Pancreas (tissue), 10 donors: ENCODE data around the gene VEPH1. TPM values are rescaled to one million over a fixed set of nuclear protein-coding genes. Genes with fewer than 3 reads are reported as not detected.

Source experiments
- ATAC-seq, 4 donors: fragments of 200-7000 bp; cut with Tn5 transposase; one replicate each; pipeline versions ENCODE4 v1.8.0 to v1.9.1; 2020; ENCODE audit warnings: mild to moderate bottlenecking in 4 of 4, moderate library complexity in 4 of 4
- DNase-seq, 6 donors: peaks; one replicate each; pipeline ENCODE4 v3.0.0-alpha.2; 2020
- FAIRE-seq: peaks from 2 replicates; lab custom pipeline; 2012; peaks lifted over from hg19 to GRCh38; lab: Jason Lieb, UNC
- H3K27ac ChIP-seq, 4 donors: fragments of 200-600 bp; sonication (generic); 1 replicate in 3 of 4; 2 replicates in 1 of 4; pipeline versions ENCODE4 v1.5.0 to v1.8.0; 2020
- H3K27me3 ChIP-seq, 4 donors: fragments of 200-600 bp; one replicate each; pipeline ENCODE4 v1.8.0; 2021
- H3K36me3 ChIP-seq, 3 donors: fragments of 200-600 bp; sonication (generic) in 1 of 3; one replicate each; pipeline versions ENCODE4 v1.5.0 to v1.8.0; 2020 to 2021
- H3K4me1 ChIP-seq, 3 donors: fragments of 200-600 bp; one replicate each; pipeline ENCODE4 v1.8.0; 2021
- H3K4me3 ChIP-seq, 4 donors: fragments of 200-600 bp; sonication (generic) in 2 of 4; one replicate each; pipeline versions ENCODE4 v1.5.0 to v1.8.0; 2020 to 2021
- H3K9me3 ChIP-seq, 4 donors: fragments of 200-600 bp; one replicate each; pipeline ENCODE4 v1.8.0; 2021
- CTCF ChIP-seq, 4 donors: fragments of 200-600 bp; sonication (generic) in 3 of 4; IDR thresholded peaks; one replicate each; pipeline versions ENCODE4 v1.5.0 to v1.8.0; 2021; ENCODE audit warnings: antibody characterized with exemption in 4 of 4
- WGBS, 2 donors: extraction: QIAGEN DNeasy Blood & Tissue Kit; methylation state at CpG; one replicate each; pipeline ENCODE4 v1.1.7; 2013; 5-methylcytosine and 5-hydroxymethylcytosine counted together
- intact Hi-C, 3 donors: fragments of 100-400 bp; cut with DNase I; formaldehyde crosslinking; loops; one replicate each; pipeline versions ENCODE4 v1.11.1 to v1.14.2; 2022
- polyA plus RNA-seq, 2 donors: library from polyadenylated mRNA; stranded (reverse); fragments of 200-250 nt; gene quantifications; one replicate each; pipeline ENCODE4 v1.2.3, GENCODE V29; 2013
- total RNA-seq, 6 donors: library from RNA; stranded (reverse); fragmentation: NEBNext Ultra II Directional in 4 of 6; extraction: Animal tissue kit (Norgen Biotek cat#: 25700) in 4 of 6; gene quantifications; one replicate each; pipeline versions ENCODE4 v1.2.1 to v1.2.4, GENCODE V29; 2021 to 2023
- donor health status: healthy with polysubstance abuse.
- donor health status: DM: no; HTN: no; CAD: no; lungs with moderate emphysema.
- donor health status: DM: no; HTN: no; CAD: no.
- donor health status: control.
- donor health status: control.
- donor health status: Bipolar disorder and iron deficiency.
- donor health status: DM: yes; HTN: yes; CAD: no.
- donor health status: DM: no; HTN: no; CAD: no.
- donor health status: DM: no; HTN: no; CAD: no.
- donor health status: DM: yes; HTN: yes; CAD: no.

The VEPH1 gene
- total and polyA plus RNA-seq, 8 donors = 7.6 to 18.3 (median 13.1) TPM

DNA sequence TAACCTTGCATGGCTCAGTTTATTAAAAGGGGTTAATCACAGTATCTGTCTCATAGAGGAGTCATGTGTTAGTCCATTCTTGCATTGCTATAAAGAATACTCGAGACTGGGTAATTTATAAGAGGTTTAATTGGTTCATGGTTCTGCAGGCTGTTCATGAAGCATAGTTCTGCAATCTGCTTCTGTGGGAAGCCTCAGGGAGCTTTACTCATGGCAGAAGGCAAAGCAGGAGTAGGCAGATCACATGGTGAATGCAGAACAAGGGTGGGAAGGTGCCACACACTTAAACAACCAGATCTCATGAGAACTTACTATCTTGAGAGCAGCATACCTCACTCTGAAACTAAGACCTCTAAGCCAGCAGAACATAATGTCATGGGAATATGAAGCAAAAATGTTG is 108.8 kb downstream of the VEPH1 start:
- no peak overlapping the region for H3K27ac ChIP-seq
- no peak for DNase-seq

DNA sequence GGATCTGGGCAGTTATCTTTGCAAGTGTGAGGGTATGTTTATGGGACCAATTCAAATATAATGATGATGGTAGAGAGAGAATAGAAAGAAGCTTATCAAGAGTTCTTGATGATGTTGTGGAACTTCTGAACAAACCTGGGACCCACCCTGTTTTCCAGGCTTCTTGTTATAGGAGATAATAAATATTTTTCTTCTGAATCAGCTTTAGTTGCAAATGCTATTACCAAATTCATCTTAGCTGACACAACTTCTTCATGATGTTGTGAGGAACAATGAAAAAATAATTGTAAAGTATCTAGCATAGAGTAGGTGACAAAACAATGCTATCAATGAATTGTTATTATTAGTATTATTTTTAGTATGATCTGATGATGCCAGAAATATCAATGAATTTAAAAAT is 110.1 kb downstream of the VEPH1 start:
- DNase-seq (no peak), FAIRE-seq (no peak), ATAC-seq (no peak)
- H3K27ac ChIP-seq = no peak overlapping the region
- no peaks in the 10 kb centered on the region for H3K27me3 ChIP-seq
- no peaks in the 10 kb centered on the region for H3K4me1 ChIP-seq
- no peak overlapping the region for H3K4me3 ChIP-seq
- intact Hi-C loops = no loop called here
- no peaks in the 10 kb centered on the region for H3K9me3 ChIP-seq
- TF ChIP-seq CTCF (IDR thresholded peaks at IDR 0.05) = no peak
- no peaks in the 10 kb centered on the region for H3K36me3 ChIP-seq

More for the DNA sequence above, 108.8 kb downstream of the VEPH1 start:
- Histone ChIP-seq H3K36me3 (no peaks in the 10 kb centered on the region), H3K27me3 (no peaks in the 10 kb centered on the region), H3K9me3 (no peaks in the 10 kb centered on the region), H3K4me3 (no peak overlapping the region), H3K4me1 (no peaks in the 10 kb centered on the region)
- no peak for TF ChIP-seq CTCF (IDR thresholded peaks at IDR 0.05)
- 57 to 67% methylated on average over 1 of the region's 1 CpG for WGBS, 2 donors
- ATAC-seq = no peak
- intact Hi-C loops = no loop called here
- FAIRE-seq = no peak

DNA sequence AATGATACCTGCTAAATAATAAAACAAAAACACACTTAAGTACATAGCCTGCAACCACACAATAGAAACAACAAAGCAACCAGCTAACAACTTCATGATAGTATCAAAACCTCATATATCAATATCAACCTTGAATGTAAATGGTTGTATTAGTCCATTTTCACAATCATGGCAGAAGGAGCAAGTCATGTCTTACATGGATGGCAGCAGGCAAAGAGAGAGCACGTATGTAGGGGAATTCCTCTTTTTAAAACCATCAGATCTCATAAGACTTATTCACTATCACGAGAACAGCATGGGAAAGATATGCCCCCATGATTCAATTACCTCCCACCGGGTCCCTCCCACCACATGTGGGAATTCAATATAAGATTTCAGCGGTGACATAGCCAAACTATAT is 111.1 kb downstream of the VEPH1 start:
- no peak for TF ChIP-seq CTCF (IDR thresholded peaks at IDR 0.05)
- FAIRE-seq = no peak
- no peaks in the 10 kb centered on the region for H3K4me1 ChIP-seq
- no peak overlapping the region for H3K27ac ChIP-seq
- intact Hi-C loops = no loop called here
- H3K9me3 ChIP-seq = no peaks in the 10 kb centered on the region
- WGBS, 2 donors = 91 to 96% methylated on average over 4 of the region's 4 CpGs
- H3K27me3 ChIP-seq = no peaks in the 10 kb centered on the region
- no peaks in the 10 kb centered on the region for H3K36me3 ChIP-seq
- no peak for DNase-seq
- ATAC-seq = no peak
- H3K4me3 ChIP-seq = no peak overlapping the region

GRCh38 chr3:157390713-157391515 is 112.3 kb downstream of the VEPH1 start:
- FAIRE-seq = no peak
- H3K4me1 ChIP-seq = peaks cover 0 to under 1% (median 0%) of the 10 kb centered on the region in 3 donors
- no peaks in the 10 kb centered on the region for H3K36me3 ChIP-seq
- no peaks in the 10 kb centered on the region for H3K27me3 ChIP-seq
- intact Hi-C loops = no loop called here
- ATAC-seq = no peak
- no peak for TF ChIP-seq CTCF (IDR thresholded peaks at IDR 0.05)
- H3K9me3 ChIP-seq = no peaks in the 10 kb centered on the region
- no peak overlapping the region for H3K4me3 ChIP-seq
- peak in 1 of 6 donors; percentile 45 for DNase-seq
- WGBS, 2 donors = 91 to 94% methylated on average over 9 of the region's 9 CpGs
- H3K27ac ChIP-seq = no peak overlapping the region

DNA sequence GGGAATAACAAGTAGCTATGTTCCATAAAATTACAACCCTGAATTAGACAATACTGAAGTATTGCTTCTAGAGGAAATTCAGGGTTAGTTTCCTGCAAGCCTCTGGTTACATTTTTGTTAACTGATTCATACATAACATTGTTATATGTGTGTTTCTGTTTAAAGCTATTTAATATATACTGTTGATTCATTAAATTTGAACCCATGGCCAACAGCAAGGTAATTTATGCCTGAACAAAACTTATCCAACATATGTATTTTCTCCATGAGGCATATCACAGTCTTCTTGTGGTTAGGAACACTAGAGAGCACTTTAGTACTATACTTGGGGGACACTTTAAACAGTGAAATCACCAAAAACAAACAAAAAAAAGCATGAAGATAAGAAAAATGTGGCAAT is 114.2 kb downstream of the VEPH1 start:
- H3K36me3 ChIP-seq = no peaks in the 10 kb centered on the region
- H3K27ac ChIP-seq = no peak overlapping the region
- no peak for FAIRE-seq
- TF ChIP-seq CTCF (IDR thresholded peaks at IDR 0.05) = no peak
- ATAC-seq = no peak
- peaks cover 0 to 7% (median 0%) of the 10 kb centered on the region in 3 donors for H3K4me1 ChIP-seq
- H3K9me3 ChIP-seq = no peaks in the 10 kb centered on the region
- no peak for DNase-seq
- no peak overlapping the region for H3K4me3 ChIP-seq
- H3K27me3 ChIP-seq = no peaks in the 10 kb centered on the region
- intact Hi-C loops = no loop called here
